HEK293 (cell line): Measurements from ENCODE around the gene PEX26.
A peak's percentile ranks its signal among the peaks of the same experiment; 100 is the strongest.

Source experiments
- CTCF ChIA-PET: fragments of 350-600 bp; formaldehyde crosslinking; extraction: SDS; loops from one replicate; lab custom pipeline; 2021; ENCODE audit warnings: antibody characterized with exemption; lab: Yijun Ruan, JAX
- POLR2A ChIA-PET: fragments of 300-600 bp; formaldehyde crosslinking; extraction: SDS; loops from one replicate; lab custom pipeline; 2020; ENCODE audit warnings: antibody characterized with exemption, inconsistent platforms; lab: Yijun Ruan, JAX
- H3K27ac ChIP-seq: fragments of 200-500 bp; sonication (Bioruptor generic); 2 replicates; pipeline ENCODE4 v1.5.1; 2014; ENCODE audit warnings: low read depth, low read length, control low read depth, inconsistent platforms; ENCODE audit errors: extremely low read depth
- H3K36me3 ChIP-seq, 2 experiments: fragments of 200-500 bp in 1 of 2; sonication (Bioruptor generic) in 1 of 2; 1 replicate in 1 of 2; 2 replicates in 1 of 2; pipeline ENCODE4 v1.5.1; 2014 to 2017; ENCODE audit warnings: inconsistent platforms in 2 of 2, low read length in 2 of 2; ENCODE audit not compliant: control insufficient read depth in 2 of 2, insufficient read depth in 1 of 2
- H3K4me1 ChIP-seq: fragments of 200-500 bp; sonication (Bioruptor generic); 2 replicates; pipeline ENCODE4 v1.5.1; 2014; ENCODE audit warnings: mild to moderate bottlenecking, low read length, inconsistent platforms; ENCODE audit not compliant: control insufficient read depth, insufficient read depth
- H3K4me3 ChIP-seq: 2 replicates; pipeline ENCODE4 v1.5.1; 2011; ENCODE audit warnings: low read depth, mild to moderate bottlenecking, control low read depth, low read length, moderate library complexity
- H3K9me3 ChIP-seq: fragments of 200-500 bp; sonication (Bioruptor generic); 2 replicates; pipeline ENCODE4 v1.5.1; 2014; ENCODE audit warnings: low read depth, low read length, inconsistent platforms; ENCODE audit not compliant: control insufficient read depth, insufficient read depth
- GLIS1 ChIP-seq: fragments of 450-650 bp; formaldehyde crosslinking; IDR thresholded peaks from 2 replicates; pipeline ENCODE4 v1.5.1; 2016; ENCODE audit warnings: missing biosample characterization, missing genetic modification characterization
- GLIS2 ChIP-seq: fragments of 450-650 bp; formaldehyde crosslinking; IDR thresholded peaks from 2 replicates; pipeline ENCODE4 v1.5.1; 2016; ENCODE audit warnings: missing biosample characterization, missing genetic modification characterization
- KLF1 ChIP-seq: fragments of 450-650 bp; formaldehyde crosslinking; IDR thresholded peaks from 2 replicates; pipeline ENCODE4 v1.5.1; 2016; ENCODE audit warnings: missing biosample characterization, missing genetic modification characterization
- OSR2 ChIP-seq: fragments of 450-650 bp; formaldehyde crosslinking; IDR thresholded peaks from 2 replicates; pipeline ENCODE4 v1.5.1; 2016; ENCODE audit warnings: missing biosample characterization, missing genetic modification characterization
- PRDM1 ChIP-seq: fragments of 450-650 bp; formaldehyde crosslinking; IDR thresholded peaks from 2 replicates; pipeline ENCODE4; 2016; ENCODE audit warnings: missing biosample characterization, missing genetic modification characterization
- TCF7L2 ChIP-seq: IDR thresholded peaks from 2 replicates; pipeline ENCODE4 v1.6.1; 2011; ENCODE audit warnings: low read depth, mild to moderate bottlenecking, inconsistent platforms, low read length, moderate library complexity, borderline replicate concordance
- WT1 ChIP-seq: fragments of 450-650 bp; formaldehyde crosslinking; IDR thresholded peaks from 2 replicates; pipeline ENCODE4 v1.5.1; 2016; ENCODE audit warnings: missing biosample characterization, missing genetic modification characterization
- ZBTB1 ChIP-seq: fragments of 450-650 bp; formaldehyde crosslinking; IDR thresholded peaks from 2 replicates; pipeline ENCODE4 v1.5.1; 2016; ENCODE audit warnings: missing biosample characterization, missing genetic modification characterization
- ZNF175 ChIP-seq: fragments of 450-650 bp; formaldehyde crosslinking; IDR thresholded peaks from 2 replicates; pipeline ENCODE4 v1.5.1; 2016; ENCODE audit warnings: missing biosample characterization, missing genetic modification characterization
- ZNF19 ChIP-seq: fragments of 450-650 bp; formaldehyde crosslinking; IDR thresholded peaks from 2 replicates; pipeline ENCODE4; 2016; ENCODE audit warnings: missing biosample characterization, missing genetic modification characterization, low read depth
- ZNF211 ChIP-seq: fragments of 450-650 bp; formaldehyde crosslinking; IDR thresholded peaks from 2 replicates; pipeline ENCODE4 v1.5.1; 2016; ENCODE audit warnings: low read depth, missing biosample characterization, missing genetic modification characterization
- ZNF24 ChIP-seq: fragments of 450-650 bp; formaldehyde crosslinking; IDR thresholded peaks from 2 replicates; pipeline ENCODE4 v1.5.1; 2016; ENCODE audit warnings: missing biosample characterization, missing genetic modification characterization
- ZNF473 ChIP-seq: fragments of 450-650 bp; formaldehyde crosslinking; IDR thresholded peaks from 2 replicates; pipeline ENCODE4 v1.5.1; 2017; ENCODE audit warnings: missing biosample characterization, missing genetic modification characterization
- ZNF624 ChIP-seq: fragments of 450-650 bp; formaldehyde crosslinking; IDR thresholded peaks from 2 replicates; pipeline ENCODE4 v1.5.1; 2017; ENCODE audit warnings: missing biosample characterization, missing genetic modification characterization
- ZNF707 ChIP-seq: fragments of 450-650 bp; formaldehyde crosslinking; IDR thresholded peaks from 2 replicates; pipeline ENCODE4 v1.5.1; 2016; ENCODE audit warnings: missing biosample characterization, missing genetic modification characterization
- TF ChIP-seq, protein P1 (sequence below): fragments of 450-650 bp; formaldehyde crosslinking; IDR thresholded peaks from 2 replicates; pipeline ENCODE4 v1.5.1; 2016; ENCODE audit warnings: missing biosample characterization, missing genetic modification characterization
- TF ChIP-seq, protein P2 (sequence below): fragments of 450-650 bp; formaldehyde crosslinking; IDR thresholded peaks from 2 replicates; pipeline ENCODE4 v1.5.0; 2017; ENCODE audit warnings: missing biosample characterization, missing genetic modification characterization, borderline replicate concordance
- TF ChIP-seq, protein P3 (sequence below): fragments of 450-650 bp; formaldehyde crosslinking; IDR thresholded peaks from 2 replicates; pipeline ENCODE4 v1.5.1; 2016; ENCODE audit warnings: missing biosample characterization, missing genetic modification characterization
- TF ChIP-seq, protein P4 (sequence below): fragments of 450-650 bp; formaldehyde crosslinking; IDR thresholded peaks from 2 replicates; pipeline ENCODE4 v1.5.1; 2016; ENCODE audit warnings: missing biosample characterization, missing genetic modification characterization
- TF ChIP-seq, protein P5 (sequence below): fragments of 450-650 bp; formaldehyde crosslinking; IDR thresholded peaks from 2 replicates; pipeline ENCODE4 v1.5.1; 2017; ENCODE audit warnings: missing biosample characterization, mild to moderate bottlenecking, missing genetic modification characterization, moderate library complexity
- TF ChIP-seq, protein P6 (sequence below): fragments of 450-650 bp; formaldehyde crosslinking; optimal IDR thresholded peaks from 2 replicates; pipeline ENCODE3; 2016; ENCODE audit warnings: missing biosample characterization, mild to moderate bottlenecking, missing genetic modification characterization

PEX26 gene

DNA sequence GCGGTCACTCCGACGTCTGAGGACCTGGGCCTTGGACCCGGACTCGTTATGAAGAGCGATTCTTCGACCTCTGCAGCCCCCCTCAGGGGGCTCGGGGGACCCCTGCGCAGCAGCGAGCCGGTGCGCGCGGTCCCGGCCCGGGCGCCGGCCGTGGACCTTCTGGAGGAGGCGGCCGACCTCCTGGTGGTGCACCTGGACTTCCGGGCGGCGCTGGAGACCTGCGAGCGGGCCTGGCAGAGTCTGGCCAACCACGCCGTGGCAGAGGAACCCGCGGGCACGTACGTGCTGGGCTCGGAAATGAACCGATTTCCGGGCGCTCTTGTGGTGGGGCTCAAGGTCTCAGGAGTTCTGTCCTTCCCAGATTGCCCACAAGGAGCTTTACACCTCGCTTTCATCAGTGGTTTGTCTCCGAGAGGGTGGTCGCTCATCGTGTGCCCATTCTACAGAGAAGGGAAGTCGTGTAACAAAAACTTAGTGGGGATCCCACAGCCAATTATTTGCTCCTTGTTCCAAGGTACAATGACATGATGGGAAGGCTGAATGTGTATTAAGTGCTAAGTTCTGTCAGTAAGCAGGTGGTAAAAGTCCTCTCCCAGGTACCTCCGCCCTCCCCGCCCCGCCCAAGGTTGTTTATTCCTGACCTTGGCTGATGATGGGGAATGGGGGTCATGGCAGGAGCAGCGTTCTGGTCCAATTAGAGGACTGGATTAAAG is 695 bp downstream of the PEX26 start:
- POLR2A ChIA-PET: interaction anchor here (0.5 to 2.9 kb wide), 18 partner anchors 9 to 439 kb away, joined by 3 to 13 read pairs (median 5); partner anchors contain the start of genes MICAL3 and USP18

More for the DNA sequence above, 695 bp downstream of the PEX26 start:
- TF ChIP-seq KLF1 (tag by site-specific recombination) (peak; percentile 52), ZNF24 (tag by site-specific recombination) (no peak), ZNF175 (tag by site-specific recombination) (no peak), WT1 (tag by site-specific recombination) (no peak), ZBTB1 (tag by site-specific recombination) (no peak), ZNF211 (no peak), ZNF624 (tag by site-specific recombination) (no peak), GLIS1 (tag by site-specific recombination) (peak; percentile 30; the same call in 1 of the 2 replicates), ZNF19 (no peak), OSR2 (tag by site-specific recombination) (no peak), ZNF707 (tag by site-specific recombination) (no peak), TCF7L2 (no peak), PRDM1 (no peak), ZNF473 (tag by site-specific recombination) (no peak), GLIS2 (tag by site-specific recombination) (peak; percentile 53; the same call in 1 of the 2 replicates)
- TF ChIP-seq, protein P1, sequence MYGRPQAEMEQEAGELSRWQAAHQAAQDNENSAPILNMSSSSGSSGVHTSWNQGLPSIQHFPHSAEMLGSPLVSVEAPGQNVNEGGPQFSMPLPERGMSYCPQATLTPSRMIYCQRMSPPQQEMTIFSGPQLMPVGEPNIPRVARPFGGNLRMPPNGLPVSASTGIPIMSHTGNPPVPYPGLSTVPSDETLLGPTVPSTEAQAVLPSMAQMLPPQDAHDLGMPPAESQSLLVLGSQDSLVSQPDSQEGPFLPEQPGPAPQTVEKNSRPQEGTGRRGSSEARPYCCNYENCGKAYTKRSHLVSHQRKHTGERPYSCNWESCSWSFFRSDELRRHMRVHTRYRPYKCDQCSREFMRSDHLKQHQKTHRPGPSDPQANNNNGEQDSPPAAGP (tag by site-specific recombination): 0 out of 2 replicates have a peak, but pooled peaks have one; percentile 29
- TF ChIP-seq, protein P2, sequence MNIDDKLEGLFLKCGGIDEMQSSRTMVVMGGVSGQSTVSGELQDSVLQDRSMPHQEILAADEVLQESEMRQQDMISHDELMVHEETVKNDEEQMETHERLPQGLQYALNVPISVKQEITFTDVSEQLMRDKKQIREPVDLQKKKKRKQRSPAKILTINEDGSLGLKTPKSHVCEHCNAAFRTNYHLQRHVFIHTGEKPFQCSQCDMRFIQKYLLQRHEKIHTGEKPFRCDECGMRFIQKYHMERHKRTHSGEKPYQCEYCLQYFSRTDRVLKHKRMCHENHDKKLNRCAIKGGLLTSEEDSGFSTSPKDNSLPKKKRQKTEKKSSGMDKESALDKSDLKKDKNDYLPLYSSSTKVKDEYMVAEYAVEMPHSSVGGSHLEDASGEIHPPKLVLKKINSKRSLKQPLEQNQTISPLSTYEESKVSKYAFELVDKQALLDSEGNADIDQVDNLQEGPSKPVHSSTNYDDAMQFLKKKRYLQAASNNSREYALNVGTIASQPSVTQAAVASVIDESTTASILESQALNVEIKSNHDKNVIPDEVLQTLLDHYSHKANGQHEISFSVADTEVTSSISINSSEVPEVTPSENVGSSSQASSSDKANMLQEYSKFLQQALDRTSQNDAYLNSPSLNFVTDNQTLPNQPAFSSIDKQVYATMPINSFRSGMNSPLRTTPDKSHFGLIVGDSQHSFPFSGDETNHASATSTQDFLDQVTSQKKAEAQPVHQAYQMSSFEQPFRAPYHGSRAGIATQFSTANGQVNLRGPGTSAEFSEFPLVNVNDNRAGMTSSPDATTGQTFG (tag by site-specific recombination): no peak
- TF ChIP-seq, protein P3, sequence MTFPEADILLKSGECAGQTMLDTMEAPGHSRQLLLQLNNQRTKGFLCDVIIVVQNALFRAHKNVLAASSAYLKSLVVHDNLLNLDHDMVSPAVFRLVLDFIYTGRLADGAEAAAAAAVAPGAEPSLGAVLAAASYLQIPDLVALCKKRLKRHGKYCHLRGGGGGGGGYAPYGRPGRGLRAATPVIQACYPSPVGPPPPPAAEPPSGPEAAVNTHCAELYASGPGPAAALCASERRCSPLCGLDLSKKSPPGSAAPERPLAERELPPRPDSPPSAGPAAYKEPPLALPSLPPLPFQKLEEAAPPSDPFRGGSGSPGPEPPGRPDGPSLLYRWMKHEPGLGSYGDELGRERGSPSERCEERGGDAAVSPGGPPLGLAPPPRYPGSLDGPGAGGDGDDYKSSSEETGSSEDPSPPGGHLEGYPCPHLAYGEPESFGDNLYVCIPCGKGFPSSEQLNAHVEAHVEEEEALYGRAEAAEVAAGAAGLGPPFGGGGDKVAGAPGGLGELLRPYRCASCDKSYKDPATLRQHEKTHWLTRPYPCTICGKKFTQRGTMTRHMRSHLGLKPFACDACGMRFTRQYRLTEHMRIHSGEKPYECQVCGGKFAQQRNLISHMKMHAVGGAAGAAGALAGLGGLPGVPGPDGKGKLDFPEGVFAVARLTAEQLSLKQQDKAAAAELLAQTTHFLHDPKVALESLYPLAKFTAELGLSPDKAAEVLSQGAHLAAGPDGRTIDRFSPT (tag by site-specific recombination): 0 out of 2 replicates have a peak, but pooled peaks have one; percentile 37
- TF ChIP-seq, protein P4, sequence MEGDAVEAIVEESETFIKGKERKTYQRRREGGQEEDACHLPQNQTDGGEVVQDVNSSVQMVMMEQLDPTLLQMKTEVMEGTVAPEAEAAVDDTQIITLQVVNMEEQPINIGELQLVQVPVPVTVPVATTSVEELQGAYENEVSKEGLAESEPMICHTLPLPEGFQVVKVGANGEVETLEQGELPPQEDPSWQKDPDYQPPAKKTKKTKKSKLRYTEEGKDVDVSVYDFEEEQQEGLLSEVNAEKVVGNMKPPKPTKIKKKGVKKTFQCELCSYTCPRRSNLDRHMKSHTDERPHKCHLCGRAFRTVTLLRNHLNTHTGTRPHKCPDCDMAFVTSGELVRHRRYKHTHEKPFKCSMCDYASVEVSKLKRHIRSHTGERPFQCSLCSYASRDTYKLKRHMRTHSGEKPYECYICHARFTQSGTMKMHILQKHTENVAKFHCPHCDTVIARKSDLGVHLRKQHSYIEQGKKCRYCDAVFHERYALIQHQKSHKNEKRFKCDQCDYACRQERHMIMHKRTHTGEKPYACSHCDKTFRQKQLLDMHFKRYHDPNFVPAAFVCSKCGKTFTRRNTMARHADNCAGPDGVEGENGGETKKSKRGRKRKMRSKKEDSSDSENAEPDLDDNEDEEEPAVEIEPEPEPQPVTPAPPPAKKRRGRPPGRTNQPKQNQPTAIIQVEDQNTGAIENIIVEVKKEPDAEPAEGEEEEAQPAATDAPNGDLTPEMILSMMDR (tag by site-specific recombination): peak; percentile 36
- TF ChIP-seq, protein P5, sequence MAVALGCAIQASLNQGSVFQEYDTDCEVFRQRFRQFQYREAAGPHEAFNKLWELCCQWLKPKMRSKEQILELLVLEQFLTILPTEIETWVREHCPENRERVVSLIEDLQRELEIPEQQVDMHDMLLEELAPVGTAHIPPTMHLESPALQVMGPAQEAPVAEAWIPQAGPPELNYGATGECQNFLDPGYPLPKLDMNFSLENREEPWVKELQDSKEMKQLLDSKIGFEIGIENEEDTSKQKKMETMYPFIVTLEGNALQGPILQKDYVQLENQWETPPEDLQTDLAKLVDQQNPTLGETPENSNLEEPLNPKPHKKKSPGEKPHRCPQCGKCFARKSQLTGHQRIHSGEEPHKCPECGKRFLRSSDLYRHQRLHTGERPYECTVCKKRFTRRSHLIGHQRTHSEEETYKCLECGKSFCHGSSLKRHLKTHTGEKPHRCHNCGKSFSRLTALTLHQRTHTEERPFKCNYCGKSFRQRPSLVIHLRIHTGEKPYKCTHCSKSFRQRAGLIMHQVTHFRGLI (tag by site-specific recombination): peak; percentile 88
- TF ChIP-seq, protein P6, sequence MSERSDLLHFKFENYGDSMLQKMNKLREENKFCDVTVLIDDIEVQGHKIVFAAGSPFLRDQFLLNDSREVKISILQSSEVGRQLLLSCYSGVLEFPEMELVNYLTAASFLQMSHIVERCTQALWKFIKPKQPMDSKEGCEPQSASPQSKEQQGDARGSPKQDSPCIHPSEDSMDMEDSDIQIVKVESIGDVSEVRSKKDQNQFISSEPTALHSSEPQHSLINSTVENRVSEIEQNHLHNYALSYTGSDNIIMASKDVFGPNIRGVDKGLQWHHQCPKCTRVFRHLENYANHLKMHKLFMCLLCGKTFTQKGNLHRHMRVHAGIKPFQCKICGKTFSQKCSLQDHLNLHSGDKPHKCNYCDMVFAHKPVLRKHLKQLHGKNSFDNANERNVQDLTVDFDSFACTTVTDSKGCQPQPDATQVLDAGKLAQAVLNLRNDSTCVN (tag by site-specific recombination): peak; percentile 61
- TF ChIP-seq, all 188 proteins: peak for 8
- CTCF ChIA-PET: interaction anchor here (0.6 to 8.8 kb wide), 16 partner anchors 9 to 907 kb away, joined by 3 to 279 read pairs (median 4); partner anchors contain the start of gene MICAL3
- no peaks in the 10 kb centered on the region for H3K4me1 ChIP-seq
- H3K27ac ChIP-seq: peak overlapping the region; percentile 67
- no peaks in the 10 kb centered on the region for H3K9me3 ChIP-seq
- peak overlapping the region; percentile 96 for H3K4me3 ChIP-seq
- peaks cover 27 to 43% of the 10 kb centered on the region in 2 experiments for H3K36me3 ChIP-seq
